Natural killer cell (primary cell): ENCODE results near the gene MAFB. TPM values are rescaled to one million over a fixed set of nuclear protein-coding genes. Genes with fewer than 3 reads are reported as not detected.

Experiments used
- ATAC-seq, 3 donors: fragments of 150-1000 bp in 2 of 3; fragments of 200-7000 bp in 1 of 3; cut with Tn5 transposase; 1 replicate in 1 of 3; 2 replicates in 2 of 3; pipeline ENCODE4 v1.10.0; 2021; ENCODE audit warnings: mild to moderate bottlenecking in 2 of 3, moderate library complexity in 2 of 3
- DNase-seq, 2 donors: peaks; one replicate each; pipeline versions ENCODE4 v3.0.0 to v3.0.0-alpha.2; 2013 to 2021; ENCODE audit warnings: mixed read lengths in 1 of 2
- H3K27ac ChIP-seq: one replicate; pipeline ENCODE4 v1.5.1; 2013; ENCODE audit warnings: mild to moderate bottlenecking, low read length
- H3K27me3 ChIP-seq: one replicate; pipeline ENCODE4 v1.6.1; 2013; ENCODE audit warnings: low read length; ENCODE audit not compliant: control insufficient read depth, insufficient read depth
- H3K36me3 ChIP-seq: one replicate; pipeline ENCODE4 v1.6.1; 2013; ENCODE audit warnings: low read length; ENCODE audit not compliant: control insufficient read depth, insufficient read depth
- H3K4me1 ChIP-seq: one replicate; pipeline ENCODE4 v1.6.1; 2013; ENCODE audit warnings: low read length; ENCODE audit not compliant: control insufficient read depth, insufficient read depth
- H3K4me3 ChIP-seq: one replicate; pipeline ENCODE4 v1.5.1; 2013; ENCODE audit warnings: low read length
- H3K9me3 ChIP-seq: one replicate; pipeline ENCODE4 v1.6.1; 2013; ENCODE audit warnings: low read length; ENCODE audit not compliant: control insufficient read depth, insufficient read depth
- H3K27ac Mint-ChIP-seq, 2 donors: one replicate each; pipeline ENCODE4 v1.8.0; 2022; ENCODE audit warnings: mild to moderate bottlenecking in 2 of 2, mixed read lengths in 2 of 2, moderate library complexity in 1 of 2
- H3K27me3 Mint-ChIP-seq, 2 donors: one replicate each; pipeline ENCODE4 v1.8.0; 2022; ENCODE audit warnings: low read depth in 2 of 2, mixed read lengths in 2 of 2
- H3K36me3 Mint-ChIP-seq: one replicate; pipeline ENCODE4 v1.8.0; 2022; ENCODE audit warnings: mixed read lengths
- H3K4me1 Mint-ChIP-seq, 2 donors: one replicate each; pipeline ENCODE4 v1.8.0; 2022; ENCODE audit warnings: mixed read lengths in 2 of 2
- H3K4me3 Mint-ChIP-seq: one replicate; pipeline ENCODE4 v1.8.0; 2022; ENCODE audit warnings: mild to moderate bottlenecking, moderate library complexity, mixed read lengths
- H3K9me3 Mint-ChIP-seq, 2 donors: one replicate each; pipeline ENCODE4 v1.8.0; 2022; ENCODE audit warnings: mixed read lengths in 2 of 2
- CTCF ChIP-seq: fragments of 200-600 bp; IDR thresholded peaks from one replicate; pipeline ENCODE4 v1.8.0; 2022; ENCODE audit warnings: antibody characterized with exemption
- WGBS: methylation state at CpG from one replicate; pipeline ENCODE4 v1.1.7; 2013; ENCODE audit warnings: missing lambda C conversion rate; ENCODE audit not compliant: insufficient coverage; 5-methylcytosine and 5-hydroxymethylcytosine counted together
- intact Hi-C: fragments of 100-400 bp; cut with micrococcal nuclease; formaldehyde crosslinking; loops from one replicate; pipeline ENCODE4 v1.14.2; 2022
- total RNA-seq, 4 donors: library from RNA; stranded (reverse); fragments of 120-200 nt in 1 of 4; gene quantifications; one replicate each; pipeline versions ENCODE4 v1.2.3 to v1.2.4, GENCODE V29; 2013 to 2022

MAFB gene
- total RNA-seq, 3 donors from 2014 or later (not counting 1 experiment from before 2014, with no cell fraction given), result 10.3 to 38.9 (median 19.7) TPM

DNA sequence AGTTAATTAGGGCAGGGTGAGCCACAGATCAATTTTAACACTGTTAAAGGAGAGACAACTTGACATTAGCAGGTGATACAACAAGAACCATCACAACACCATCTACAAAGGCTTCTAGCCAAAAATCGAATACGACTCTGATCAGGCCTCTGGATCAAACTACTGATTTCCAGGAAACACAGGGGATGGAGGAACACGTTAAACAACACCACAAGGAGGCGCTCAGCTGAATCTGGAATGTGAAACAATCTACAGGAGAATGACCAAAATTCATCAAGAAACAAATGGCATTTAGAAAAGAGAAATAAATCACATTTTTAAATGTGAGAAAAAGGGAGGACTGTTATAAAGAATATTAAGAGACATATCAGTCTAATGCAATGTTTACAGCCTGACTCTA lies 13.5 kb upstream of the MAFB start:
- Mint-ChIP-seq H3K4me1 (no peaks in the 10 kb centered on the region), H3K9me3 (no peaks in the 10 kb centered on the region), H3K27ac (no peak overlapping the region), H3K4me3 (no peak overlapping the region), H3K36me3 (no peaks in the 10 kb centered on the region), H3K27me3 (peaks cover 20 to 37% of the 10 kb centered on the region in 2 donors)
- Histone ChIP-seq H3K36me3 (no peaks in the 10 kb centered on the region), H3K4me3 (no peak overlapping the region), H3K4me1 (no peaks in the 10 kb centered on the region), H3K27ac (no peak overlapping the region), H3K9me3 (no peaks in the 10 kb centered on the region), H3K27me3 (peaks cover 2% of the 10 kb centered on the region)
- intact Hi-C loops, result no loop called here
- ATAC-seq (no peak), DNase-seq (no peak)
- 87% methylated on average over 4 of the region's 4 CpGs for WGBS
- no peak for TF ChIP-seq CTCF

- no peaks in the 10 kb centered on the region for H3K4me1 Mint-ChIP-seq
- no peak overlapping the region for H3K4me3 ChIP-seq
- no peak overlapping the region for H3K27ac Mint-ChIP-seq
- H3K9me3 Mint-ChIP-seq, result no peaks in the 10 kb centered on the region
- H3K4me1 ChIP-seq, result no peaks in the 10 kb centered on the region
- H3K36me3 ChIP-seq, result no peaks in the 10 kb centered on the region
- peaks cover 10% of the 10 kb centered on the region for H3K27me3 ChIP-seq
- ATAC-seq, result no peak
- no peak for DNase-seq
- no peak for TF ChIP-seq CTCF
- H3K9me3 ChIP-seq, result no peaks in the 10 kb centered on the region
- H3K27me3 Mint-ChIP-seq, result peaks cover 43 to 72% of the 10 kb centered on the region in 2 donors
- no peak overlapping the region for H3K4me3 Mint-ChIP-seq
- intact Hi-C loops, result no loop called here
- H3K36me3 Mint-ChIP-seq, result no peaks in the 10 kb centered on the region
- no peak overlapping the region for H3K27ac ChIP-seq
Measured at GRCh38 chr20:40698744-40699143, 9.7 kb upstream of the MAFB start.

DNA sequence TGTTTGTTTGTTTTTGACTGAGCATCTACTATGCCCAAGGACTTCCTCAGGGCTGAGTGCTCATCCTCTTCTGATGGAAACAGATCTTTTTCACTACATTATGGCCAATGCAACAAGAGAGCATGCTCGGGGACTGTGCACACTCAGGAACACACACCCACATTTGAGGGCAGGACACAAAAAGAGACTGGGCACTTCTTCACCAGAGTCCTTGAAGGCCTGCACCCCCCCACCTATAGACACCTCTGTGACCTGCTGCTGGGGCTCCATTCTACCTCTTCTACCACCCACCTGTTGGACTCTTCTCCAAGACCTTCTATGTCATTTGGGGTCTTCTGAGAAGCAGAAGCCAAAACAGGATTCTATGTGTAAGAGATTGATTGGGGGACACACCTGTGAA lies 9.2 kb upstream of the MAFB start:
- no peak for TF ChIP-seq CTCF
- 83% methylated on average over 1 of the region's 1 CpG for WGBS

DNA sequence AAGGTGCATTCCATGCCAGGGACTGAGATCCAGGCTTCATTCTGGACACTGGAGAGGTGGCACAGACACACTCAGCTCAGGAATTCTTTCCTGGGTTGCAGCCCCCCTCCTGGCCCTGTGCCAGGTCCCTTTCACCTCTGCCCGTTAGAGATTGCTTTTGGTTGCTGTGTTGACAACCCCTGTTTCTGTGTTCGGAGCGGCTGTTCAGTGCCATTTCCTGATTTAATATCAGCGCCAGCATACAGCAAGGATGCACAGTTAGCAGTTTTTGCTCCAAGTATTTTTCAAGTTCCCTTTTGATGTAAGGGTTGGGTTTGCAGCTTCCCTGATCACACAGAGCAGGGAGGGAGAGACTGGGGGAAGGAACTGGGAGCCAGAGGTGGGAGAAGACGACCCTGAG lies 8.5 kb upstream of the MAFB start:
- H3K27me3 Mint-ChIP-seq, result peaks cover 48 to 80% of the 10 kb centered on the region in 2 donors
- intact Hi-C loops, result no loop called here
- DNase-seq (no peak), ATAC-seq (no peak)
- no peaks in the 10 kb centered on the region for H3K4me1 ChIP-seq
- no peaks in the 10 kb centered on the region for H3K4me1 Mint-ChIP-seq
- WGBS, result 9% methylated on average over 5 of the region's 5 CpGs
- no peak overlapping the region for H3K27ac Mint-ChIP-seq
- H3K4me3 ChIP-seq, result no peak overlapping the region
- peaks cover 10% of the 10 kb centered on the region for H3K27me3 ChIP-seq
- no peak overlapping the region for H3K27ac ChIP-seq
- no peaks in the 10 kb centered on the region for H3K9me3 Mint-ChIP-seq
- no peak for TF ChIP-seq CTCF
- H3K4me3 Mint-ChIP-seq, result no peak overlapping the region
- H3K36me3 Mint-ChIP-seq, result no peaks in the 10 kb centered on the region
- H3K9me3 ChIP-seq, result no peaks in the 10 kb centered on the region
- H3K36me3 ChIP-seq, result no peaks in the 10 kb centered on the region

More for the DNA sequence above, 9.2 kb upstream of the MAFB start:
- H3K36me3 ChIP-seq, result no peaks in the 10 kb centered on the region
- H3K4me3 ChIP-seq, result no peak overlapping the region
- H3K4me1 ChIP-seq, result no peaks in the 10 kb centered on the region
- no peak for DNase-seq
- intact Hi-C loops, result no loop called here
- Mint-ChIP-seq H3K36me3 (no peaks in the 10 kb centered on the region), H3K9me3 (no peaks in the 10 kb centered on the region), H3K4me3 (no peak overlapping the region), H3K4me1 (no peaks in the 10 kb centered on the region), H3K27ac (no peak overlapping the region), H3K27me3 (peaks cover 46 to 76% of the 10 kb centered on the region in 2 donors)
- H3K27me3 ChIP-seq, result peaks cover 10% of the 10 kb centered on the region
- H3K9me3 ChIP-seq, result no peaks in the 10 kb centered on the region
- ATAC-seq, result no peak
- no peak overlapping the region for H3K27ac ChIP-seq
